Uterus (tissue), 4 donors: ENCODE data around the gene KRT15. TPM values are rescaled to one million over a fixed set of nuclear protein-coding genes. Genes with fewer than 3 reads are reported as not detected.

Experiments used
- DNase-seq, 2 donors: peaks; one replicate each; pipeline ENCODE4 v3.0.0-alpha.2; 2019 to 2020
- H3K27ac ChIP-seq, 2 donors: fragments of 200-600 bp; sonication (generic); 1 replicate in 1 of 2; 2 replicates in 1 of 2; pipeline ENCODE4 v1.5.1; 2016 to 2018
- H3K27me3 ChIP-seq, 2 donors: fragments of 200-600 bp; sonication (generic); one replicate each; pipeline ENCODE4 v1.5.1; 2018 to 2019; ENCODE audit warnings: control low read depth in 1 of 2
- H3K36me3 ChIP-seq, 2 donors: fragments of 200-600 bp; sonication (generic); one replicate each; pipeline ENCODE4 v1.5.1; 2019; ENCODE audit warnings: control low read depth in 1 of 2
- H3K4me1 ChIP-seq, 2 donors: fragments of 200-600 bp; sonication (generic); one replicate each; pipeline ENCODE4 v1.5.1; 2018 to 2019; ENCODE audit warnings: control low read depth in 1 of 2
- H3K4me3 ChIP-seq, 2 donors: fragments of 200-600 bp; sonication (generic); 1 replicate in 1 of 2; 2 replicates in 1 of 2; pipeline ENCODE4 v1.5.1; 2018 to 2019; ENCODE audit warnings: mild to moderate bottlenecking in 1 of 2
- H3K9me3 ChIP-seq, 2 donors: fragments of 200-600 bp; sonication (generic); one replicate each; pipeline ENCODE4 v1.5.1; 2019; ENCODE audit warnings: control low read depth in 1 of 2
- POLR2A ChIP-seq, 2 donors: fragments of 450-650 bp; IDR thresholded peaks; one replicate each; pipeline ENCODE4 v1.6.1; 2016; ENCODE audit warnings: antibody characterized with exemption in 2 of 2, mild to moderate bottlenecking in 1 of 2, moderate library complexity in 1 of 2
- intact Hi-C: fragments of 100-400 bp; cut with DNase I; formaldehyde crosslinking; loops from one replicate; pipeline ENCODE4 v1.15.1; 2023; ENCODE audit warnings: low total_unique reads
- total RNA-seq, 4 donors: library from RNA; depleted of rRNA in 3 of 4; stranded (reverse); fragments of >200 nt in 3 of 4; gene quantifications; one replicate each; pipeline versions ENCODE4 v1.1.0 to v1.2.4, GENCODE V29; 2014 to 2023
- TF ChIP-seq, protein P1 (sequence below), 4 experiments: fragments of 200-600 bp in 2 of 4; fragments of 450-650 bp in 2 of 4; sonication (generic) in 2 of 4; IDR thresholded peaks; one replicate each; pipeline ENCODE4 v1.5.1; 2016 to 2019; ENCODE audit warnings: antibody characterized with exemption in 4 of 4, mild to moderate bottlenecking in 2 of 4, moderate library complexity in 1 of 4
- donor health status: DM: yes; HTN: yes; CAD: no.

KRT15 gene
- total RNA-seq, result 10 to 100 TPM in 1 of 4 donors, 1 to 10 TPM in 1, under 1 TPM in 1, not detected in 1; 0.41 to 11.5 (median 1.6) TPM

DNA sequence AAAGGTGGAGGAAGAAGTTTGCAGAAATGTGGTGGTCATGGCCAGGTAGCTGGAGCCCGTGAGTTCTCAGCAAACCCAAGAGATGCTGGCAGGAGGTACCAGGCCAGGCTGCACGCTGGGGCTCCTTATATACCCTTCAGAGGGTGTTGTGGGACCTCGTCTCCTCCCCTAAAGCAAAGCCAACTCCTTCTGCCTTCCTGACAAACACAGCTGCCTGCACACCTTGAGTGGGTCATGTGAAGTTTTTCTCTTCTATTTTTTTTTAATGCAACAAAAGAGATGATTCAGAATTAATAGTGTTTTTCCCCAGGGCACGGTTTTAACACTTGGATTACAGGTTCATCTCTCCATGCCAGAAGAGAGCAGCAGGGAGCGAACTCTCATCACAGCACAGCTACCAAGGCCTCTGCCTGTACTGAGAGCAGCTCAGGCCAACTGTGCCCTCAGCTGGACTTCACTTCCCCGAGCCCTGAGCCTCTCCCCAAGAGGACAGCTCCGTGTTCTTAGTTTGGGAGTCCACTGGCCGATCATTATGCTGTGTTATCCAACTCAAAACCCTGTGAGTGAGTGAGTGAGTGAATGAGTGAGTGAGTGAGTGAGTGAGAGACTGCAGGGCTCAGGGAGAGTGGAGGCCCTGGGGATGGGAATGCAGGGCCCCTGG lies at the start of gene KRT15:
TSS of gene KRT15 (minus strand) at position 102 of the 661 bp plus-strand sequence. CDS start at position 39, 63 bp downstream.
- intact Hi-C loops, result no loop called here
- no peak within 1 kb of the TSS for H3K4me3 ChIP-seq
- no peak for DNase-seq
- no peaks in the 10 kb centered on the region for H3K4me1 ChIP-seq
- no peaks in the 10 kb centered on the region for H3K36me3 ChIP-seq
- TF ChIP-seq, protein P1, sequence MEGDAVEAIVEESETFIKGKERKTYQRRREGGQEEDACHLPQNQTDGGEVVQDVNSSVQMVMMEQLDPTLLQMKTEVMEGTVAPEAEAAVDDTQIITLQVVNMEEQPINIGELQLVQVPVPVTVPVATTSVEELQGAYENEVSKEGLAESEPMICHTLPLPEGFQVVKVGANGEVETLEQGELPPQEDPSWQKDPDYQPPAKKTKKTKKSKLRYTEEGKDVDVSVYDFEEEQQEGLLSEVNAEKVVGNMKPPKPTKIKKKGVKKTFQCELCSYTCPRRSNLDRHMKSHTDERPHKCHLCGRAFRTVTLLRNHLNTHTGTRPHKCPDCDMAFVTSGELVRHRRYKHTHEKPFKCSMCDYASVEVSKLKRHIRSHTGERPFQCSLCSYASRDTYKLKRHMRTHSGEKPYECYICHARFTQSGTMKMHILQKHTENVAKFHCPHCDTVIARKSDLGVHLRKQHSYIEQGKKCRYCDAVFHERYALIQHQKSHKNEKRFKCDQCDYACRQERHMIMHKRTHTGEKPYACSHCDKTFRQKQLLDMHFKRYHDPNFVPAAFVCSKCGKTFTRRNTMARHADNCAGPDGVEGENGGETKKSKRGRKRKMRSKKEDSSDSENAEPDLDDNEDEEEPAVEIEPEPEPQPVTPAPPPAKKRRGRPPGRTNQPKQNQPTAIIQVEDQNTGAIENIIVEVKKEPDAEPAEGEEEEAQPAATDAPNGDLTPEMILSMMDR (IDR thresholded peaks at IDR 0.05), result no peak
- no peak for TF ChIP-seq POLR2A (IDR thresholded peaks at IDR 0.05)
- H3K27me3 ChIP-seq, result no peaks in the 10 kb centered on the region
- no peaks in the 10 kb centered on the region for H3K9me3 ChIP-seq
- no peak within 1 kb of the TSS for H3K27ac ChIP-seq

DNA sequence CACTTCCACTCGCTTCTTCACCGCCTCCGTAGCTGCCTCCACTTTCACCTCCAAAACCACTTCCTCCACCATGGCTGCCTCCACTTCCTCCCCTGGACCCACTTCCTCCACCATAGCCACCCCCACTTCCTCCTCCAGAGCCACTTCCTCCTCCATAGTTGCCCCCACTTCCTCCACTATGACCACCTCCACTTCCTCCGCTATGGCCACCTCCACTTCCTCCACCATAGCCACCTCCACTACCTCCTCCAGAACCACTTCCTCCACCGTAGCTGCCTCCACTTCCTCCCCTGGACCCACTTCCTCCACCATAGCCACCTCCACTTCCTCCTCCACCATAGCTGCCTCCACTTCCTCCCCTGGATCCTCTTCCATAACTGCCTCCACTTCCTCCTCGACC lies 48.6 kb upstream of the KRT15 start:
- H3K4me1 ChIP-seq, result no peaks in the 10 kb centered on the region
- no peak overlapping the region for H3K4me3 ChIP-seq
- H3K27ac ChIP-seq, result no peak overlapping the region
- no peaks in the 10 kb centered on the region for H3K9me3 ChIP-seq
- H3K36me3 ChIP-seq, result no peaks in the 10 kb centered on the region
- no peak for DNase-seq
- TF ChIP-seq, protein P1 (IDR thresholded peaks at IDR 0.05), result no peak
- no peak for TF ChIP-seq POLR2A (IDR thresholded peaks at IDR 0.05)
- no peaks in the 10 kb centered on the region for H3K27me3 ChIP-seq
- intact Hi-C loops, result no loop called here

DNA sequence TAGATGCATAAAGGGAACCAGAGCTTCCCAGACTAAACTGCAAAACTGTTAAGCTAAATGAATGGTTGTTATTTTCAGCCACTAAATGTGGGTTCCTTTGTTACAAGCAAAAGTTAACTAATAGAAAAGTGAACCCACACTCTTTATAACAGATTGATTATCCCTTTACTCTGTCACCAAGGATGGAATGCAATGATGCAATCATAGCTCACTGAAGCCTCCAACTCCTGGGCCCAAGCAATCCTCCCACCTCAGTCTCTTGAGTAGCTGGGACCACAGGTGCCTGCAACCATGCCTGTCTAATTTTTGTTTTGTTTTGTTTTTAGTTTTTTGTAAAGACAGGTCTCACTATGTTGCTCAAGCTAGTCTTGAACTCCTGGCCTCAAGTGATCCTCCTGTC lies 46.6 kb upstream of the KRT15 start:
- Histone ChIP-seq H3K9me3 (no peaks in the 10 kb centered on the region), H3K4me3 (no peak overlapping the region), H3K4me1 (no peaks in the 10 kb centered on the region), H3K27me3 (no peaks in the 10 kb centered on the region), H3K27ac (no peak overlapping the region), H3K36me3 (no peaks in the 10 kb centered on the region)
- intact Hi-C loops, result no loop called here
- TF ChIP-seq, protein P1 (IDR thresholded peaks at IDR 0.05), result no peak
- TF ChIP-seq POLR2A (IDR thresholded peaks at IDR 0.05), result no peak
- DNase-seq, result no peak

DNA sequence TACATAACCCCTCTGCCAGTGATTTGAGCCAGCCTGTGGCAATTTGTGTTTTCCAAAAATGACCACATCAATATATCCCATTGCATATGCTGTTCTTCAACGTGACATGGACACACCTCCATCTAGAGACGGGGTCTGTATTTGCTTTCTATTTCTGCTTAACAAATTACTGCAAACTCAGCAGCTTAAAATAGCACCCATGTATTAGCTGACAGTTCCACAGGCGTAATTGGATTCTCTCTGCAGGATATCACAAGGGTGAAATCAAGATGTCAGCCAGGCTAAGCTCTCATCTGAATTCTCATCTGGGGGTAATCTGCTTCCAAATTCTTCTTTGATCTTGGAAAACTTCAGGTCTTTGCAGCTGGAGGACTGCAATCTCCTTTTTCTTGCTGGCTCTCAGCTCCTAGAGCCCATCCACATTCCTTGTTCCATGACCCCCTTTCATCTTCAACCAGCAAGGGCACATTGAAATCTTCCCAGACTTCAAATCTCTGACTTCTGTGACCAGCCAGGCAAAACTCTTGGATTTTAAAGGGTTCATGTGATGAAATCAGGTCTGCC lies 45.0 kb upstream of the KRT15 start:
- Histone ChIP-seq H3K4me3 (no peak overlapping the region), H3K27ac (no peak overlapping the region), H3K27me3 (no peaks in the 10 kb centered on the region), H3K4me1 (no peaks in the 10 kb centered on the region), H3K36me3 (no peaks in the 10 kb centered on the region), H3K9me3 (no peaks in the 10 kb centered on the region)
- no peak for DNase-seq
- intact Hi-C loops, result no loop called here
- no peak for TF ChIP-seq POLR2A (IDR thresholded peaks at IDR 0.05)
- TF ChIP-seq, protein P1 (IDR thresholded peaks at IDR 0.05), result no peak

DNA sequence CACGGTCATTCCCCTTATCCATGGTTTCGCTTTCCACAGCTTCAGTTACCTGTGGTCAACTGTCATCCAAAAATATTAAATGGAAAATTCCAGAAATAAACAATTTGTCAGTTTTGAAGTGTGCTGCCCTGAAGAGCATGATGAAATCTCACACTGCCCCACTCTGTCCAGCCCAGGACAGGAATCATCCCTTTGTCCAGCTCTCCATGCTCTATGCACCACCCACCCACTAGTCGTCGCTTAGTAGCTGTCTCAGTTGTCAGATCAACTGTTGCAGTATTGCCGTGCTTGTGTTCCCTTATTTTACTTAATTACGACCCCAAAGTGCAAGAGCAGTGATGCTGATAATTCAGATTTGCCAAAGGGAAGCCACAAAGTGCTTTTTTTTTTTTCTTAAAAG lies 42.9 kb upstream of the KRT15 start:
- intact Hi-C loops, result no loop called here
- no peak for DNase-seq
- no peaks in the 10 kb centered on the region for H3K36me3 ChIP-seq
- H3K4me3 ChIP-seq, result no peak overlapping the region
- H3K4me1 ChIP-seq, result no peaks in the 10 kb centered on the region
- H3K27me3 ChIP-seq, result no peaks in the 10 kb centered on the region
- TF ChIP-seq POLR2A (IDR thresholded peaks at IDR 0.05), result no peak
- TF ChIP-seq, protein P1 (IDR thresholded peaks at IDR 0.05), result no peak
- H3K27ac ChIP-seq, result no peak overlapping the region
- no peaks in the 10 kb centered on the region for H3K9me3 ChIP-seq
